PC-9 (cell line): ENCODE results near the gene PCDH9.

ENCODE experiments used
- CTCF ChIP-seq: fragments of 200-600 bp; sonication (generic); conservative IDR thresholded peaks from 2 replicates; pipeline ENCODE4 v1.6.1; 2017; ENCODE audit warnings: mixed run types, antibody characterized with exemption, mild to moderate bottlenecking, moderate library complexity
- EZH2 ChIP-seq: fragments of 200-600 bp; sonication (generic); IDR thresholded peaks from 2 replicates; pipeline ENCODE4 v1.8.0; 2017; ENCODE audit warnings: antibody characterized with exemption, low read depth

- TF ChIP-seq EZH2 (no peak), CTCF (no peak)
Observed at GRCh38 chr13:66483712-66484111, 746.4 kb downstream of the PCDH9 start.
